Osteoblast (primary cell): Measurements from ENCODE around the gene LINS1. TPM values are rescaled to one million over a fixed set of nuclear protein-coding genes. Genes with fewer than 3 reads are reported as not detected.

ENCODE experiments used
- DNase-seq: peaks from one replicate; pipeline ENCODE4 v3.0.0; 2011; ENCODE audit warnings: low spot score, mixed read lengths; ENCODE audit not compliant: insufficient read length; ENCODE audit errors: missing footprints
- H2AFZ ChIP-seq: 2 replicates; pipeline ENCODE4 v1.6.0; 2011; ENCODE audit warnings: mild to moderate bottlenecking, low read length
- H3K27ac ChIP-seq: 2 replicates; pipeline ENCODE4 v1.5.1; 2011; ENCODE audit warnings: mild to moderate bottlenecking, low read depth, low read length, moderate library complexity
- H3K27me3 ChIP-seq: 2 replicates; pipeline ENCODE4 v1.6.0; 2012; ENCODE audit warnings: mild to moderate bottlenecking, control low read depth, inconsistent platforms, low read length, moderate library complexity; ENCODE audit not compliant: insufficient read depth
- H3K36me3 ChIP-seq: 2 replicates; pipeline ENCODE4 v1.5.1; 2011; ENCODE audit warnings: mild to moderate bottlenecking, low read length, control low read depth, moderate library complexity; ENCODE audit not compliant: insufficient read depth
- H3K4me1 ChIP-seq: 2 replicates; pipeline ENCODE4 v1.5.1; 2011; ENCODE audit warnings: mild to moderate bottlenecking, low read length, control low read depth, moderate library complexity; ENCODE audit not compliant: insufficient read depth
- H3K4me2 ChIP-seq: 2 replicates; pipeline ENCODE4 v1.6.0; 2011; ENCODE audit warnings: mild to moderate bottlenecking, low read length; ENCODE audit not compliant: insufficient read depth
- H3K4me3 ChIP-seq: fragments of 200-600 bp; sonication (generic); 3 replicates; pipeline ENCODE4 v1.5.1; 2012; ENCODE audit warnings: mild to moderate bottlenecking, low read length, inconsistent platforms; ENCODE audit not compliant: insufficient read depth
- H3K79me2 ChIP-seq: 2 replicates; pipeline ENCODE4 v1.6.0; 2012; ENCODE audit warnings: mild to moderate bottlenecking, low read length, control low read depth, inconsistent platforms; ENCODE audit not compliant: insufficient read depth
- H3K9me3 ChIP-seq: 2 replicates; pipeline ENCODE4 v1.5.1; 2011; ENCODE audit warnings: low read depth, low read length, control low read depth
- H4K20me1 ChIP-seq: 2 replicates; pipeline ENCODE4 v1.6.0; 2012; ENCODE audit warnings: mild to moderate bottlenecking, low read length, control low read depth; ENCODE audit not compliant: insufficient read depth
- CTCF ChIP-seq: IDR thresholded peaks from 2 replicates; pipeline ENCODE4 v1.5.1; 2011; ENCODE audit warnings: mild to moderate bottlenecking, low read depth, low read length, moderate library complexity; ENCODE audit errors: extremely low read depth
- total RNA-seq: library from RNA; depleted of rRNA; stranded (reverse); fragments of >200 nt; gene quantifications from 2 replicates; pipeline ENCODE4 v1.2.3, GENCODE V29; 2012

Gene LINS1
- total RNA-seq, 1 donor = 14.8 TPM

DNA sequence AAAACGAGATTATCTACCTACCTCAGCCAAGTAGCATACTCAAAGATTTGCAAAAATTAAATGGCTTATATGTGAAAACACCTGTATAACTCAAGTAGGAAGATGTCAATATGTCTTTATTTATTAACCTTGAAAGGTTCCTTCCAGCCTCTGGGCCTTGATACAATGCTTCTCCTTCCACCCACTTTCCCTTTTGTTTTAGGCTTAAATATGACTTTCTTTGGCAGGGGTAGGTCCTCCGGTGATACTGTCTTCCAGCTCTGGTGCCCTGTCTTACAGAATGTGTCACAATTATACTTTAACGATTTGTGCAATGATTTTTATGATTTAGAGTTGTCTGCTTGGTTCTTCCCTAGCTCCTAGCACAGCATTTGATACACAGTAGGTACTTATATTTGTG, 4.1 kb downstream of the LINS1 start:
- Histone ChIP-seq H3K27ac (no peak overlapping the region), H4K20me1 (peaks cover 7% of the 10 kb centered on the region), H2AFZ (no peak overlapping the region), H3K27me3 (no peaks in the 10 kb centered on the region), H3K4me3 (no peak overlapping the region), H3K9me3 (no peaks in the 10 kb centered on the region), H3K4me1 (peaks cover 11% of the 10 kb centered on the region), H3K36me3 (no peaks in the 10 kb centered on the region), H3K79me2 (peaks cover 87% of the 10 kb centered on the region), H3K4me2 (no peak overlapping the region)
- DNase-seq = no peak
- no peak for TF ChIP-seq CTCF

GRCh38 chr15:100596792-100597191, 5.2 kb downstream of the LINS1 start:
- TF ChIP-seq CTCF = no peak
- no peak for DNase-seq

GRCh38 chr15:100595964-100596363, 6.0 kb downstream of the LINS1 start:
- TF ChIP-seq CTCF = no peak
- Histone ChIP-seq H2AFZ (no peak overlapping the region), H3K4me1 (peaks cover 5% of the 10 kb centered on the region), H3K27ac (no peak overlapping the region), H3K4me2 (no peak overlapping the region), H3K27me3 (no peaks in the 10 kb centered on the region), H3K36me3 (no peaks in the 10 kb centered on the region), H3K9me3 (no peaks in the 10 kb centered on the region), H3K79me2 (peaks cover 89% of the 10 kb centered on the region), H3K4me3 (no peak overlapping the region), H4K20me1 (peaks cover 14% of the 10 kb centered on the region)
- no peak for DNase-seq

More at GRCh38 chr15:100596792-100597191, 5.2 kb downstream of the LINS1 start:
- Histone ChIP-seq H3K9me3 (no peaks in the 10 kb centered on the region), H2AFZ (no peak overlapping the region), H3K36me3 (no peaks in the 10 kb centered on the region), H3K79me2 (peaks cover 89% of the 10 kb centered on the region), H3K27me3 (no peaks in the 10 kb centered on the region), H3K4me3 (no peak overlapping the region), H3K27ac (no peak overlapping the region), H4K20me1 (peaks cover 12% of the 10 kb centered on the region), H3K4me2 (no peak overlapping the region), H3K4me1 (peaks cover 11% of the 10 kb centered on the region)

- no peak overlapping the region for H3K4me2 ChIP-seq
- H3K9me3 ChIP-seq = peaks cover 6% of the 10 kb centered on the region
- H3K27ac ChIP-seq = no peak overlapping the region
- no peaks in the 10 kb centered on the region for H3K4me1 ChIP-seq
- peaks cover 85% of the 10 kb centered on the region for H3K79me2 ChIP-seq
- H3K27me3 ChIP-seq = no peaks in the 10 kb centered on the region
- H4K20me1 ChIP-seq = peaks cover 14% of the 10 kb centered on the region
- TF ChIP-seq CTCF = no peak
- no peak for DNase-seq
- H2AFZ ChIP-seq = no peak overlapping the region
- H3K36me3 ChIP-seq = no peaks in the 10 kb centered on the region
- no peak overlapping the region for H3K4me3 ChIP-seq
Observed at GRCh38 chr15:100593431-100593830, 8.6 kb downstream of the LINS1 start.
